ENCODE results near the gene DCP1B.

The DCP1B gene

GRCh38 chr12:1904875-1905274, 99.4 kb downstream of the DCP1B start:
- DNase-seq (ENCODE audit: low read depth): no peak
- TF ChIP-seq CTCF (IDR thresholded peaks at IDR 0.05; ENCODE audit: insufficient read depth, low read depth, low read length, missing control alignments): no peak
- no peak overlapping the region for H3K4me3 ChIP-seq (ENCODE audit: low read depth, low read length)

GRCh38 chr12:1896964-1897363, 107.3 kb downstream of the DCP1B start:
- no peak overlapping the region for H3K4me3 ChIP-seq (ENCODE audit: low read depth, low read length)
- TF ChIP-seq CTCF (IDR thresholded peaks at IDR 0.05; ENCODE audit: insufficient read depth, low read depth, low read length, missing control alignments): no peak
- no peak for DNase-seq (ENCODE audit: low read depth)

All from GM12865 (cell line).